ENCODE data around the gene DENND1C. TPM values are rescaled to one million over a fixed set of nuclear protein-coding genes. Genes with fewer than 3 reads are reported as not detected.

DENND1C gene
- polyA plus RNA-seq, 1 donor from 2014 or later: 80.7 TPM

DNA sequence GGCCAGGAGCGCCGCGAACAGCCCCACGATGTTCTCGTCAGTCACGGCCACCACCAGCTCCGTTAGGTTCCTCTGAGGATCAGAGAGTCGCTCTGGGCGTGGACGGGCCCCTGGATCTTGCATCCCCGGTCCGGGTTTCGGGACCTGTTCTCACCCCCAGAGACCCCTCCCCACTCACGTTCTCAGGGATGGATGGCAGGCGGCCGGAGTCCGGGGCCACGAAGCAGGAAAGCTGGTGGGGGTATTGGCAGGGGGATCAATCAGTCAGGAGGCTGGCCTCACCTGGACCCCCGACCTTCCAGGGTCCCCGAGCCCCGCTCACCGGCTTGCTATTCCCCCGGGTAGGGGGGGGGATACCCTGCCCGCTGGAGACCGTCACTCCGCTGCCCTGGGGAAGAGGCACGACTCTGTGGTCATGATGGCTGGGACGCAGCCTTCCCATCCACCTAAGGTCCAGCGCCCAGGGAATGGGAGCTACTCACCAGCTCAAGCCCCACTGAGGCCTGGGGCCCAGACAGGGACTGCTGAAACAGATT is 4.6 kb downstream of the DENND1C start:
- Mint-ChIP-seq H3K27me3 (no peaks in the 10 kb centered on the region), H3K9me3 (no peaks in the 10 kb centered on the region), H3K4me3 (no peak overlapping the region), H3K27ac (no peak overlapping the region), H3K36me3 (peaks cover 2% of the 10 kb centered on the region), H3K4me1 (peaks cover 9 to 14% (median 10%) of the 10 kb centered on the region in 3 donors)

- Mint-ChIP-seq H3K27me3 (no peaks in the 10 kb centered on the region), H3K4me1 (peaks cover 5 to 9% (median 7%) of the 10 kb centered on the region in 3 donors), H3K36me3 (peaks cover 2% of the 10 kb centered on the region), H3K4me3 (peak overlapping the region in 1 of 4 donors; percentile 58), H3K27ac (peak overlapping the region in 2 of 3 donors; percentile 62), H3K9me3 (no peaks in the 10 kb centered on the region)
These were observed 5.3 kb downstream of the DENND1C start for GRCh38 chr19:6476155-6476895.

DNA sequence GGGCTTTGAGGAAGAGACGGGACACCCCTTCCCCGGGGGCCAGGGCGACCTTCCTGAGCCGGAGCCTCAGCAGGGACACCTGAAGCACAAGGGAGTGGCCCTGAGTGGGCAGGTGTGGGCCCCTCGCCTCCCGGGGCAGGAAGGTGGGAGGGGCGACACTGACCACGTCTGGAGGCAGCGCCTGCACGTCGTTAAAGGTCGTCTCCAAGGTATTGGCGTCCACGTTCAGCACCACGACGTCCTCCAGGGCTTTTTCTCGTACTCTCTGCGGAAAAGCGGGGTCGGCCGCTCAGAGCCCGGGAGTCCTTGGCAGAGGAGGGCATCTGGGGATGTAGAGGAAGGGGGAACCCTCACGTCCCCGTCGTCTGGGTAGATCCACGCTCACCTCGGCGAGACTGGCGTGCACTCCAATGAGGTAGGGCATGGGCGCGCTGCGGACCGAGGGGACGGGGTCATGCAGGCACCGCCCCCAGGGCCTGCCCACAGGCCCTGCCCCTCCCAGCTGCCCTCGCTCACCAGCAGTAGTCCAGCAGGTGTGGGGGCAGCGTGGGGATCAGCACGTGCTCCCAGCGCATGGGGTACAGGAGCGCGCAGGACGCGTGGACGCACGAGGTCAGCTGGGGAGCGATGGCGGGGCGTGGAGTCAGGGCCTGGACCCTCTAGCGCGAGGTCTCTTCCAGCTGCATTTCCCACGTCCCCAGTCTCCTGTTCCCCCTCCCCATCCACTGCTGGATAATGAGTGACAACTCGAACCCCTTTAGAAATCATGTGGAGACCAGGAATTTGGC is 6.1 kb downstream of the DENND1C start:
- Mint-ChIP-seq H3K4me1 (peaks cover 0 to 5% (median 4%) of the 10 kb centered on the region in 3 donors), H3K4me3 (no peak overlapping the region), H3K36me3 (peaks cover 2% of the 10 kb centered on the region), H3K27me3 (no peaks in the 10 kb centered on the region), H3K27ac (peak overlapping the region in 1 of 3 donors; percentile 62), H3K9me3 (no peaks in the 10 kb centered on the region)

- Mint-ChIP-seq H3K4me3 (no peak overlapping the region), H3K27ac (no peak overlapping the region)
These were observed 7.9 kb downstream of the DENND1C start for GRCh38 chr19:6473647-6474046.

GRCh38 chr19:6472713-6473112 is 8.9 kb downstream of the DENND1C start:
- Mint-ChIP-seq H3K36me3 (peaks cover 7% of the 10 kb centered on the region), H3K4me1 (no peaks in the 10 kb centered on the region), H3K4me3 (no peak overlapping the region), H3K9me3 (no peaks in the 10 kb centered on the region), H3K27me3 (no peaks in the 10 kb centered on the region), H3K27ac (no peak overlapping the region)

More at GRCh38 chr19:6473647-6474046, 7.9 kb downstream of the DENND1C start:
- Mint-ChIP-seq H3K27me3 (no peaks in the 10 kb centered on the region), H3K4me1 (no peaks in the 10 kb centered on the region), H3K36me3 (peaks cover 5% of the 10 kb centered on the region), H3K9me3 (no peaks in the 10 kb centered on the region)

DNA sequence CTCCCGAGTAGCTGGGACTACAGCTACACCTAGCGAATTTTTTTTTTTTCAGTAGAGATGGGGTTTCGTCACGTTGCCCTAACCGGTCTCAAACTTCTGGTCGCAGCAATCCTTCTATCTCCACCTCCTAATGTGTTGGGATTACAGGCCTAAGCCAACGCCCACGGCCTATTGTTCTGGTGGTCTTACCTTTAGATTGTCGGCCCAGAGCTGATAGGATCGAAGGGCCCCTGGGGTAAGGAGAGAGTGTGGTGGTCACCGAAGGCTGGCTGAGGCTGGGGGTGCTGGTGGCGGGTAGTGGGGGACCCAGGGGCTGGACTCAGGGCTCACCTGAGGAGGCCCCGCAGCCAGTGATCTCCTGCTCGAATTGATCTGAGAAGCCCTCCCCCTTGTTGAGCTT is 10.5 kb downstream of the DENND1C start:
- Mint-ChIP-seq H3K9me3 (no peaks in the 10 kb centered on the region), H3K27ac (peak overlapping the region in 1 of 3 donors; percentile 23), H3K27me3 (no peaks in the 10 kb centered on the region), H3K36me3 (peaks cover 6% of the 10 kb centered on the region), H3K4me1 (peaks cover 0 to 2% (median 0%) of the 10 kb centered on the region in 3 donors), H3K4me3 (no peak overlapping the region)

GRCh38 chr19:6470173-6470572 is 11.4 kb downstream of the DENND1C start:
- H3K36me3 Mint-ChIP-seq: peaks cover 6% of the 10 kb centered on the region
- no peak overlapping the region for H3K27ac Mint-ChIP-seq
- no peak overlapping the region for H3K4me3 Mint-ChIP-seq
- H3K27me3 Mint-ChIP-seq: no peaks in the 10 kb centered on the region
- peaks cover 0 to 5% (median 3%) of the 10 kb centered on the region in 3 donors for H3K4me1 Mint-ChIP-seq
- no peaks in the 10 kb centered on the region for H3K9me3 Mint-ChIP-seq

GRCh38 chr19:6467384-6467783 is 14.2 kb downstream of the DENND1C start:
- Mint-ChIP-seq H3K27ac (no peak overlapping the region), H3K4me3 (no peak overlapping the region), H3K36me3 (peaks cover 6% of the 10 kb centered on the region), H3K4me1 (peaks cover 0 to 15% (median 10%) of the 10 kb centered on the region in 3 donors), H3K9me3 (no peaks in the 10 kb centered on the region), H3K27me3 (peaks cover 2% of the 10 kb centered on the region)

DNA sequence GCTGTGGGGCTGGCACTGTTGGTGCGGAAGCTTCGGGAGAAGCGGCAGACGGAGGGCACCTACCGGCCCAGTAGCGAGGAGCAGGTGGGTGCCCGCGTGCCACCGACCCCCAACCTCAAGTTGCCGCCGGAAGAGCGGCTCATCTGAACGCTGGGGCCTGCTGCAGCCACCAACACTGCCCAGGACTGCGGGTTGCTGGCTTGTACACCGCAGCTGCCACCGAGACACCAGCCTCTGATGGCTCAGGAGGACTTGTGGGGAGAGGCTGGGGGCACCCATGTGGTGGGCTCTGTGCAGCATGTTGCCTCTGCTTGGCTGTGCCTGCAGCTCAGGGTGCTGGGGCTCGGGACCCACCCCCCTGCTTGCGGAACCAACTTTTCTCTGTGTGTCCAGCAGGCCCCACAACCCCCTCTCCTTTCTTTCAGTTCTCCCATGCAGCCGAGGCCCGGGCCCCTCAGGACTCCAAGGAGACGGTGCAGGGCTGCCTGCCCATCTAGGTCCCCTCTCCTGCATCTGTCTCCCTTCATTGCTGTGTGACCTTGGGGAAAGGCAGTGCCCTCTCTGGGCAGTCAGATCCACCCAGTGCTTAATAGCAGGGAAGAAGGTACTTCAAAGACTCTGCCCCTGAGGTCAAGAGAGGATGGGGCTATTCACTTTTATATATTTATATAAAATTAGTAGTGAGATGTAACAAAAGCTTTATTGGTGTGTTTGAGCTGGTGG is 14.9 kb downstream of the DENND1C start:
- Mint-ChIP-seq H3K4me1 (peaks cover 0 to 18% (median 10%) of the 10 kb centered on the region in 3 donors), H3K36me3 (peaks cover 6% of the 10 kb centered on the region), H3K9me3 (no peaks in the 10 kb centered on the region), H3K27ac (no peak overlapping the region), H3K27me3 (peaks cover 2% of the 10 kb centered on the region), H3K4me3 (no peak overlapping the region)

- peak overlapping the region in 2 of 4 donors; percentile 28 to 68 for H3K4me3 Mint-ChIP-seq
These were observed 15.9 kb downstream of the DENND1C start for GRCh38 chr19:6465663-6466062.

DNA sequence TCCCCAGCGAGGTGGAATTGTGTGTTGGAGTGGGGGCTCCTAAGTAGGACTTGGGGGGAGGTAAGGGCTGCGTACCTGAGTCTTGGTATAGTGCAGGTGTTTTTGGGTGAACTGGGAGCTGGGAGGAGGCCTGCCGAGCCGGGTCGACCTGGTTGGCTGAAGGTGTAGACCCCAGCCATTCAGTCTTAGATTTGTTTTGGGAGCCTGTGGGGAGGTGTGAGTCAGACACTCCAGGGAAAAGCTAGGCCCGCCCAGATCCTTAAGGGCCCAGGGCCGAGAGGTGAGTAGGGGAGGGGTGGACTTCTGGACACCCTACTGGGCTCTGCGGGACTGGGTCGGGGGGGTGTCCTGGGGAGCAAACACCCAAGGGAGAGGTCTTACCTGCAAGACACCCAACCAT is 16.6 kb downstream of the DENND1C start:
- Mint-ChIP-seq H3K27ac (peak overlapping the region in 2 of 3 donors; percentile 63 to 74), H3K9me3 (no peaks in the 10 kb centered on the region), H3K4me3 (peak overlapping the region in 3 of 4 donors; percentile 28 to 67 (median 65)), H3K4me1 (peaks cover 8 to 22% (median 14%) of the 10 kb centered on the region in 3 donors), H3K36me3 (peaks cover 3% of the 10 kb centered on the region), H3K27me3 (peaks cover 2% of the 10 kb centered on the region)

More at GRCh38 chr19:6465663-6466062, 15.9 kb downstream of the DENND1C start:
- peaks cover 1 to 18% (median 10%) of the 10 kb centered on the region in 3 donors for H3K4me1 Mint-ChIP-seq
- H3K27me3 Mint-ChIP-seq: peaks cover 2% of the 10 kb centered on the region
- no peaks in the 10 kb centered on the region for H3K9me3 Mint-ChIP-seq
- peak overlapping the region in 1 of 3 donors; percentile 65 for H3K27ac Mint-ChIP-seq
- H3K36me3 Mint-ChIP-seq: peaks cover 6% of the 10 kb centered on the region

- H3K27me3 Mint-ChIP-seq: peaks cover 2% of the 10 kb centered on the region
- H3K27ac Mint-ChIP-seq: peak within 1 kb of the TSS; percentile 46 to 74 (median 63)
- H3K36me3 Mint-ChIP-seq: peaks cover 3% of the 10 kb centered on the region
- no peaks in the 10 kb centered on the region for H3K9me3 Mint-ChIP-seq
- H3K4me3 Mint-ChIP-seq: peak within 1 kb of the TSS; percentile 67 to 88 (median 80)
- peaks cover 10 to 23% (median 15%) of the 10 kb centered on the region in 3 donors for H3K4me1 Mint-ChIP-seq
These were observed 17.3 kb downstream of the DENND1C start, which contains the start of gene CRB3 for GRCh38 chr19:6464070-6464873. Gene CRB3, plus strand, starts transcription at chr19:6464271. Its CDS starts 431 bp downstream, at chr19:6464702.

- H3K9me3 Mint-ChIP-seq: no peaks in the 10 kb centered on the region
- peaks cover 2% of the 10 kb centered on the region for H3K27me3 Mint-ChIP-seq
- peak overlapping the region; percentile 80 to 96 (median 93) for H3K27ac Mint-ChIP-seq
- peaks cover 6% of the 10 kb centered on the region for H3K36me3 Mint-ChIP-seq
- H3K4me3 Mint-ChIP-seq: peak overlapping the region; percentile 92 to 99 (median 98)
- peaks cover 17 to 33% (median 27%) of the 10 kb centered on the region in 3 donors for H3K4me1 Mint-ChIP-seq
These were observed 21.3 kb downstream of the DENND1C start for GRCh38 chr19:6460099-6460884.
